T47D (cell line): ENCODE data around the gene TJAP1.

Source experiments
- DNase-seq, 2 experiments: peaks; one replicate each; pipeline versions ENCODE4 v3.0.0 to v3.0.0-alpha.2; 2011 to 2012; ENCODE audit warnings: low read depth in 1 of 2, low spot score in 1 of 2
- JUND ChIP-seq: IDR thresholded peaks from 2 replicates; pipeline ENCODE4 v1.6.1; 2012; ENCODE audit warnings: low read depth
- in situ Hi-C: cut with HindIII; loops from 2 replicates; pipeline ENCODE4 v1.10.0; 2016; ENCODE audit warnings: low sequenced_read_pairs, low pct_unique_long_range_greater_than_20kb

TJAP1 gene

DNA sequence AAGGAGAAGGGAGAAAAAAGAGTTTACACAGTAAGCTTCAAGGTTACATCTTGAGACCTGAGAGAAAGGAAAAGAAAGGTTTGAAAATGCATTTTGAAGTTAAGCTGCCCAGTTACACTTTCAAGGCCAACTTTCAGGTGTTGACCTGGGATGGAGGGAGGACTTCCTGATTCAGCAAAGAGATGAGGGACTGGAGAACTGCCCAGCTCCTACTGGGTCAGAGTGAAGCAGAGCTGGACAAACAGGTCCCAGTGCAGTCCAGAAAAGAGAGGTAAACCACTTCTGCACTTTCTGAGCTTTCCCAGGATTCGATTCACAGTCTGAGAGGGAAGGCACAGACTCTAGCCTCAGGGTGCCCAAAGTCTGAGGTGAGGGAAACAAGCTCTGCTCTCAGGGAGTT is 6.0 kb upstream of the TJAP1 start:
- DNase-seq, result peak in 1 of 2 experiments; percentile 67
- in situ Hi-C loops, result no loop called here
- no peak for TF ChIP-seq JUND

- in situ Hi-C loops, result no loop called here
- no peak for DNase-seq
- TF ChIP-seq JUND, result no peak
These were observed 4.9 kb upstream of the TJAP1 start for GRCh38 chr6:43472515-43472914.

- no peak for TF ChIP-seq JUND
- DNase-seq, result no peak
- in situ Hi-C loops, result no loop called here
These were observed 1.9 kb upstream of the TJAP1 start for GRCh38 chr6:43475516-43475915.

GRCh38 chr6:43476746-43477145 is 624 bp upstream of the TJAP1 start:
- in situ Hi-C loops, result no loop called here
- no peak for TF ChIP-seq JUND
- DNase-seq, result no peak

- in situ Hi-C loops, result no loop called here
- no peak for DNase-seq
- TF ChIP-seq JUND, result no peak
These were observed 620 bp downstream of the TJAP1 start for GRCh38 chr6:43478008-43478372.

DNA sequence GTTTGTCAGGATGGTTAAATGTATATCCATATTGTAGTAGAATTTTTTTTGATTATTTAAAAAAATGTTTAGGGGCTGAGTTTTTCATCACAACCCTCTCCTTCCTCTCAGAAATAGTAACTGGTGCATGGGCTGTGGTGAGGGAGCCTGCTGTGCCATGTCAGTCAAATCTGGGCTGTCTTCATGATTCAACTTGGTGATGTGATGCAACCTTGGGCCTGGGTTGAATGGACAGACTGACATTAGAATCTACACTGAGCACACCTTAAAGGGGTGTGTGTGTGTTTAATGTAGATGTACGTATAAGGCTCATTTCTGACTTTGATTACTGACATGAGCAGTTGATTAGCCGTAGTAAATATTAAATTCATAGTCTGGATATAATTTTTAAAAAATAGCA is 3.7 kb downstream of the TJAP1 start:
- DNase-seq, result no peak
- in situ Hi-C loops, result no loop called here
- TF ChIP-seq JUND, result no peak

DNA sequence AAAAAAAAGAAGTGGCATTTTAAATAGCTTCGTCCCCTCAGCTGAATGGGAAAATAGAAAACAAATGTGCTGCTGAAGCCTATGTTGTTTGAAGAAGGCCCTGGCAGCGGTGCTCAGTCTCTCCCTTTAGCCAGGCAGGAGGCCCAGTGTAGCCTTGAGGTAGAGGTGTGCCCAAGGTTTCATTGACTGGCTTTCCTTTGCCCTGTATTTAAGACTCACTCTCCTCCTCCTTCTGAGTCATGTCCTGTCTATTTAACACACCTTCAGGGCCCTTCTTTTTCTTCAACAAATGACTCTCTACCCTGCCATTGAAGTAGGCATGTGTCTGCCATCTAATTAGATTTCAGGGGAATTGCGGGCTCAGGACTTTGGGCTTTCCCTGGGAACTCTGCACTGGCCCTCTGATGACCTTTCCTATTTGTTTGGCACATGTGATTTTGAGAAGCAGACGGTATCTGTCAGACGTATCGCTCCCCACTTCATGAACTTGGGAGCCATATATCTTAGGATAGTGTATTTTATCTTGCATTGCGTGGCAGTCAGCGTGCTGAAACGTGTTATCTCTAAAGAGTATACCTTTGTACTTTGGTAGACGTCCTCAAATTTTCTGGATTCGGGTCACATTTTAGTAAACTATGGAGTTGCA is 4.3 kb downstream of the TJAP1 start:
- in situ Hi-C loops, result no loop called here
- no peak for DNase-seq
- TF ChIP-seq JUND, result no peak

GRCh38 chr6:43488667-43489276 is 11.4 kb downstream of the TJAP1 start:
- in situ Hi-C loops, result no loop called here
- DNase-seq, result no peak
- no peak for TF ChIP-seq JUND

- in situ Hi-C loops, result no loop called here
- no peak for DNase-seq
- TF ChIP-seq JUND, result no peak
These were observed 12.1 kb downstream of the TJAP1 start for GRCh38 chr6:43489277-43490072.

GRCh38 chr6:43490523-43490939 is 13.2 kb downstream of the TJAP1 start:
- no peak for TF ChIP-seq JUND
- in situ Hi-C loops, result no loop called here
- no peak for DNase-seq

GRCh38 chr6:43491750-43492661 is 14.6 kb downstream of the TJAP1 start:
- in situ Hi-C loops, result no loop called here
- TF ChIP-seq JUND, result no peak
- DNase-seq, result no peak

DNA sequence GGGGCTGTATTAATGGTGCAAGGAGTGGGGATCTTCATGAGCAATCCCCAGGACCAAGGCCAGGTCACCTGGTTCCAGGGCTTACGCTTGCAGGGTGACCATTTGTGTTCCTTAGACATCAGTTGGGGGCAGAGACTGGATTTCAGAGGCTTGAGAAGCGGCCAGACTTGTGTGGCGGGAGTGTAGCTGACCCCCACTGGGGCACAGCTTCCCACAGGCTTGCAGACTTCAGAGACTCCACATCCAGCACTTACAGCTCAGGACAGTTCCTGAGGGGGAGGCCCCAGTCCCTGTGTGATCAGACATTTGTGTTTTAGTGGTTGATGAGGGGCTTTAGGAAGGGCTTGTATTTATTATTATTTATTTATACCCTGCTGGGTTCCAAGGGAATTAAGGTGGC is 15.3 kb downstream of the TJAP1 start:
- TF ChIP-seq JUND, result no peak
- no peak for DNase-seq
- in situ Hi-C loops, result no loop called here
